ENCODE measurements around the gene ZNF582.

ZNF582 gene

GRCh38 chr19:56393119-56394012 lies at the start of gene ZNF582:
ZNF582 (minus strand) TSS chr19:56393534; CDS start chr19:56391752, 1,782 bp downstream.
- peak; percentile 94 for DNase-seq

- DNase-seq, result no peak
These were observed 48.0 kb upstream of the ZNF582 start for GRCh38 chr19:56441206-56441792.

- DNase-seq, result no peak
These were observed 30.6 kb upstream of the ZNF582 start for GRCh38 chr19:56423985-56424353.

GRCh38 chr19:56423276-56423984 lies 30.1 kb upstream of the ZNF582 start:
- DNase-seq, result no peak

GRCh38 chr19:56405062-56405461 lies 11.7 kb upstream of the ZNF582 start:
- no peak for DNase-seq

GRCh38 chr19:56404705-56405056 lies 11.3 kb upstream of the ZNF582 start:
- DNase-seq, result no peak

GRCh38 chr19:56403764-56404704 lies 10.7 kb upstream of the ZNF582 start, which contains the start of gene ZNF583:
ZNF583 (plus strand) TSS chr19:56404332; CDS start chr19:56407115, 2,783 bp downstream.
- DNase-seq, result peak; percentile 92

- no peak for DNase-seq
These were observed 9.9 kb upstream of the ZNF582 start for GRCh38 chr19:56403261-56403660.

- no peak for DNase-seq
These were observed 7.2 kb upstream of the ZNF582 start for GRCh38 chr19:56400485-56400884.

GRCh38 chr19:56398809-56399208 lies 5.5 kb upstream of the ZNF582 start:
- DNase-seq, result no peak

- no peak for DNase-seq
These were observed 9.3 kb downstream of the ZNF582 start for GRCh38 chr19:56383826-56384605.

GRCh38 chr19:56377105-56377924 lies 16.0 kb downstream of the ZNF582 start:
- DNase-seq, result no peak

GRCh38 chr19:56372281-56372680 lies 21.1 kb downstream of the ZNF582 start:
- DNase-seq, result no peak

- DNase-seq, result no peak
These were observed 23.3 kb downstream of the ZNF582 start for GRCh38 chr19:56369886-56370676.

GRCh38 chr19:56367829-56368711 lies 25.3 kb downstream of the ZNF582 start:
- peak; percentile 80 for DNase-seq

GRCh38 chr19:56360841-56361240 lies 32.5 kb downstream of the ZNF582 start:
- DNase-seq, result no peak

- no peak for DNase-seq
These were observed 36.4 kb downstream of the ZNF582 start for GRCh38 chr19:56356944-56357343.

- DNase-seq, result no peak
These were observed 37.8 kb downstream of the ZNF582 start for GRCh38 chr19:56355517-56355916.

- DNase-seq, result no peak
These were observed 42.1 kb downstream of the ZNF582 start for GRCh38 chr19:56351208-56351607.

Data from CD4-positive, alpha-beta T cell treated with Interleukin-6 for 4 hours (primary cell).